Ectodermal cell (in vitro differentiated cells): ENCODE measurements around the gene CPAMD8. TPM values are rescaled to one million over a fixed set of nuclear protein-coding genes. Genes with fewer than 3 reads are reported as not detected.
A peak's percentile ranks its signal among the peaks of the same experiment; 100 is the strongest.

Experiments used
- H3K27ac ChIP-seq: 2 replicates; pipeline ENCODE4 v1.7.0; 2013; ENCODE audit warnings: mild to moderate bottlenecking, low read depth, low read length; ENCODE audit not compliant: insufficient read depth, poor library complexity, severe bottlenecking
- H3K27me3 ChIP-seq: 2 replicates; pipeline ENCODE4 v1.7.0; 2013; ENCODE audit warnings: mild to moderate bottlenecking, low read length; ENCODE audit not compliant: insufficient read depth, control insufficient read depth, poor library complexity, severe bottlenecking
- H3K36me3 ChIP-seq: one replicate; pipeline ENCODE4 v1.7.0; 2013; ENCODE audit warnings: low read length; ENCODE audit not compliant: control insufficient read depth, insufficient read depth
- H3K4me1 ChIP-seq: one replicate; pipeline ENCODE4 v1.7.0; 2013; ENCODE audit warnings: low read length; ENCODE audit not compliant: control insufficient read depth, insufficient read depth
- H3K4me3 ChIP-seq: 2 replicates; pipeline ENCODE4 v1.7.0; 2013; ENCODE audit warnings: low read depth, low read length, control low read depth; ENCODE audit not compliant: insufficient read depth
- H3K9me3 ChIP-seq: 2 replicates; pipeline ENCODE4 v1.7.0; 2013; ENCODE audit warnings: mild to moderate bottlenecking, low read length, moderate library complexity; ENCODE audit not compliant: control insufficient read depth
- WGBS, 2 experiments: methylation state at CpG; one replicate each; pipeline ENCODE4 v1.1.7; 2013; ENCODE audit warnings: missing lambda C conversion rate in 2 of 2; 5-methylcytosine and 5-hydroxymethylcytosine counted together
- polyA plus RNA-seq, 4 experiments: library from polyadenylated mRNA; stranded (reverse); fragments of 50-300 nt; gene quantifications; one replicate each; pipeline ENCODE4 v1.2.3, GENCODE V29; 2013

Gene CPAMD8
- 25.5 TPM for polyA plus RNA-seq (2013, experiment 1 of 4)
- polyA plus RNA-seq (2013, experiment 2 of 4), result 28.2 TPM
- polyA plus RNA-seq (2013, experiment 3 of 4), result 21.0 TPM
- 24.6 TPM for polyA plus RNA-seq (2013, experiment 4 of 4)

GRCh38 chr19:17026706-17027534 is at the start of gene CPAMD8:
Gene CPAMD8 (minus strand): TSS chr19:17026810. CDS start chr19:17026642, 168 bp downstream.
- WGBS, 2 experiments, result 3 to 6% methylated on average over 60 to 64 of the region's 67 CpGs
- Histone ChIP-seq H3K4me3 (peak within 1 kb of the TSS; percentile 73), H3K9me3 (no peaks in the 10 kb centered on the region), H3K36me3 (peaks cover 5% of the 10 kb centered on the region), H3K27ac (no peak within 1 kb of the TSS), H3K4me1 (no peaks in the 10 kb centered on the region), H3K27me3 (peaks cover 10% of the 10 kb centered on the region)

- H3K4me3 ChIP-seq, result peak overlapping the region; percentile 73
- peaks cover 34% of the 10 kb centered on the region for H3K4me1 ChIP-seq
- 1% methylated on average over 43 of the region's 43 CpGs for WGBS, 2 experiments
- H3K36me3 ChIP-seq, result peaks cover 5% of the 10 kb centered on the region
- H3K27me3 ChIP-seq, result no peaks in the 10 kb centered on the region
- no peak overlapping the region for H3K27ac ChIP-seq
- H3K9me3 ChIP-seq, result no peaks in the 10 kb centered on the region
Measured at GRCh38 chr19:17075864-17076542, 49.4 kb upstream of the CPAMD8 start.

GRCh38 chr19:17075035-17075863 is 48.6 kb upstream of the CPAMD8 start, which contains the start of the genes HAUS8 and MYO9B:
Gene HAUS8 (minus strand): TSS chr19:17075452. CDS start chr19:17075422, 30 bp downstream.
Gene MYO9B (plus strand): TSS chr19:17075777. CDS start chr19:17101718, 25,941 bp downstream.
- peaks cover 37% of the 10 kb centered on the region for H3K4me1 ChIP-seq
- 1% methylated on average over 103 of the region's 103 CpGs for WGBS, 2 experiments
- no peaks in the 10 kb centered on the region for H3K9me3 ChIP-seq
- H3K36me3 ChIP-seq, result peaks cover 5% of the 10 kb centered on the region
- peak within 1 kb of the TSS; percentile 69 for H3K27ac ChIP-seq
- H3K4me3 ChIP-seq, result peak within 1 kb of the TSS; percentile 78
- no peaks in the 10 kb centered on the region for H3K27me3 ChIP-seq

GRCh38 chr19:17074634-17075034 is 48.0 kb upstream of the CPAMD8 start:
- 3 to 5% methylated on average over 11 of the region's 11 CpGs for WGBS, 2 experiments
- peaks cover 5% of the 10 kb centered on the region for H3K36me3 ChIP-seq
- H3K4me1 ChIP-seq, result peaks cover 37% of the 10 kb centered on the region
- no peaks in the 10 kb centered on the region for H3K27me3 ChIP-seq
- no peaks in the 10 kb centered on the region for H3K9me3 ChIP-seq
- peak overlapping the region; percentile 78 for H3K4me3 ChIP-seq
- peak overlapping the region; percentile 69 for H3K27ac ChIP-seq

GRCh38 chr19:17073869-17074633 is 47.4 kb upstream of the CPAMD8 start:
- H3K27ac ChIP-seq, result no peak overlapping the region
- WGBS, 2 experiments, result 40 to 44% methylated on average over 18 of the region's 18 CpGs
- peaks cover 6% of the 10 kb centered on the region for H3K36me3 ChIP-seq
- H3K27me3 ChIP-seq, result no peaks in the 10 kb centered on the region
- peaks cover 32% of the 10 kb centered on the region for H3K4me1 ChIP-seq
- H3K9me3 ChIP-seq, result no peaks in the 10 kb centered on the region
- peak overlapping the region; percentile 78 for H3K4me3 ChIP-seq

GRCh38 chr19:17070912-17071311 is 44.3 kb upstream of the CPAMD8 start:
- no peaks in the 10 kb centered on the region for H3K9me3 ChIP-seq
- peaks cover 23% of the 10 kb centered on the region for H3K4me1 ChIP-seq
- H3K27me3 ChIP-seq, result no peaks in the 10 kb centered on the region
- no peak overlapping the region for H3K4me3 ChIP-seq
- H3K27ac ChIP-seq, result no peak overlapping the region
- H3K36me3 ChIP-seq, result peaks cover 10% of the 10 kb centered on the region
- WGBS, 2 experiments, result 94 to 96% methylated on average over 7 of the region's 7 CpGs

GRCh38 chr19:17070421-17070820 is 43.8 kb upstream of the CPAMD8 start:
- 89 to 91% methylated on average over 12 of the region's 12 CpGs for WGBS, 2 experiments
- peaks cover 23% of the 10 kb centered on the region for H3K4me1 ChIP-seq
- no peaks in the 10 kb centered on the region for H3K27me3 ChIP-seq
- peaks cover 10% of the 10 kb centered on the region for H3K36me3 ChIP-seq
- no peaks in the 10 kb centered on the region for H3K9me3 ChIP-seq
- H3K27ac ChIP-seq, result no peak overlapping the region
- H3K4me3 ChIP-seq, result no peak overlapping the region

- no peaks in the 10 kb centered on the region for H3K9me3 ChIP-seq
- H3K27ac ChIP-seq, result no peak overlapping the region
- 81 to 85% methylated on average over 9 of the region's 9 CpGs for WGBS, 2 experiments
- peaks cover 19% of the 10 kb centered on the region for H3K4me1 ChIP-seq
- no peak overlapping the region for H3K4me3 ChIP-seq
- peaks cover 19% of the 10 kb centered on the region for H3K36me3 ChIP-seq
- no peaks in the 10 kb centered on the region for H3K27me3 ChIP-seq
Measured at GRCh38 chr19:17069193-17069592, 42.6 kb upstream of the CPAMD8 start.

GRCh38 chr19:17063428-17063827 is 36.8 kb upstream of the CPAMD8 start:
- H3K4me1 ChIP-seq, result no peaks in the 10 kb centered on the region
- H3K9me3 ChIP-seq, result no peaks in the 10 kb centered on the region
- H3K27me3 ChIP-seq, result no peaks in the 10 kb centered on the region
- no peak overlapping the region for H3K27ac ChIP-seq
- peaks cover 33% of the 10 kb centered on the region for H3K36me3 ChIP-seq
- WGBS, 2 experiments, result 95 to 97% methylated on average over 2 of the region's 2 CpGs
- no peak overlapping the region for H3K4me3 ChIP-seq
